Measurements from ENCODE around the gene KCTD13.

GRCh38 chr16:29920288-29921033 lies 5.6 kb downstream of the KCTD13 start:
- no peak for TF ChIP-seq MAX (CRISPR knock-in tag; IDR thresholded peaks at IDR 0.05)
- no peak for TF ChIP-seq ZNF416 (CRISPR knock-in tag; IDR thresholded peaks at IDR 0.05)
- no peak for TF ChIP-seq CTCF (IDR thresholded peaks at IDR 0.05)
- TF ChIP-seq SP1 (CRISPR knock-in tag; conservative IDR thresholded peaks at IDR 0.05) = no peak
- no peak for TF ChIP-seq JUN (CRISPR knock-in tag; IDR thresholded peaks at IDR 0.05)
- TF ChIP-seq ESRRA (CRISPR knock-in tag; IDR thresholded peaks at IDR 0.05; ENCODE audit: borderline replicate concordance) = no peak
- TF ChIP-seq SMAD3 (CRISPR knock-in tag; IDR thresholded peaks at IDR 0.05; ENCODE audit: borderline replicate concordance) = no peak
- no peak for TF ChIP-seq ZBTB43 (CRISPR knock-in tag; IDR thresholded peaks at IDR 0.05)

Measured in WTC11 (cell line).